Lung (tissue), 13 donors: ENCODE results near the gene PKN3. TPM values are rescaled to one million over a fixed set of nuclear protein-coding genes. Genes with fewer than 3 reads are reported as not detected.

Experiments used
- ATAC-seq: fragments of 200-7000 bp; cut with Tn5 transposase; one replicate; pipeline ENCODE4 v1.9.1; 2020; ENCODE audit warnings: moderate number of reproducible peaks; ENCODE audit not compliant: insufficient read depth, low FRiP score
- DNase-seq, 3 donors: peaks; one replicate each; pipeline ENCODE4 v3.0.0-alpha.2; 2013 to 2017
- H3K27ac ChIP-seq, 2 donors: one replicate each; pipeline ENCODE4 v1.5.1; 2013; ENCODE audit warnings: mild to moderate bottlenecking in 2 of 2, moderate library complexity in 2 of 2, control low read depth in 1 of 2, inconsistent platforms in 1 of 2, low read depth in 1 of 2, low read length in 1 of 2
- H3K27me3 ChIP-seq, 3 donors: one replicate each; pipeline ENCODE4 v1.5.1; 2013; ENCODE audit warnings: low read length in 2 of 3; ENCODE audit not compliant: control insufficient read depth in 3 of 3, insufficient read depth in 3 of 3
- H3K36me3 ChIP-seq, 4 donors: one replicate each; pipeline ENCODE4 v1.5.1; 2013; ENCODE audit warnings: low read length in 4 of 4, mild to moderate bottlenecking in 1 of 4, moderate library complexity in 1 of 4; ENCODE audit not compliant: control insufficient read depth in 4 of 4, insufficient read depth in 4 of 4
- H3K4me1 ChIP-seq, 5 donors: one replicate each; pipeline ENCODE4 v1.5.1; 2013; ENCODE audit warnings: low read length in 5 of 5, mild to moderate bottlenecking in 2 of 5, moderate library complexity in 1 of 5; ENCODE audit not compliant: control insufficient read depth in 5 of 5, insufficient read depth in 5 of 5
- H3K4me3 ChIP-seq: one replicate; pipeline ENCODE4 v1.5.1; 2013; ENCODE audit warnings: mild to moderate bottlenecking, control low read depth, moderate library complexity
- H3K9ac ChIP-seq, 2 donors: one replicate each; pipeline ENCODE4 v1.5.1; 2013; ENCODE audit warnings: low read length in 2 of 2, control low read depth in 1 of 2; ENCODE audit not compliant: insufficient read depth in 1 of 2
- H3K9me3 ChIP-seq, 4 donors: one replicate each; pipeline ENCODE4 v1.5.1; 2013; ENCODE audit warnings: low read length in 3 of 4, mild to moderate bottlenecking in 1 of 4, moderate library complexity in 1 of 4; ENCODE audit not compliant: control insufficient read depth in 4 of 4, insufficient read depth in 3 of 4
- CTCF ChIP-seq: IDR thresholded peaks from 2 replicates; pipeline ENCODE4 v1.5.1; 2012; ENCODE audit warnings: mild to moderate bottlenecking; ENCODE audit errors: control extremely low read depth, extremely low read depth
- WGBS, 2 donors: extraction: QIAGEN DNeasy Blood & Tissue Kit; methylation state at CpG; one replicate each; pipeline ENCODE4 v1.1.7; 2013; 5-methylcytosine and 5-hydroxymethylcytosine counted together
- polyA plus RNA-seq, 2 donors: library from polyadenylated mRNA; stranded (reverse); fragments of 200-250 nt; gene quantifications; one replicate each; pipeline ENCODE4 v1.2.1, GENCODE V29; 2013
- small RNA-seq: library from RNA; depleted of rRNA; stranded (forward); fragments of <200 nt; gene quantifications from one replicate; pipeline ENCODE3, GENCODE V24; 2014; ENCODE audit warnings: low replicate concordance
- total RNA-seq, 2 donors: library from RNA; depleted of rRNA in 1 of 2; stranded (reverse); fragments of >200 nt in 1 of 2; gene quantifications; one replicate each; pipeline ENCODE4 v1.2.1, GENCODE V29; 2014 to 2021
- donor health status: control.
- donor health status: control.
- donor health status: Bipolar disorder and iron deficiency.
- donor health status: healthy.
- donor health status: DM: yes; HTN: yes; CAD: no.

Gene PKN3
- total and polyA plus RNA-seq, 4 donors: 4.1 to 19.3 (median 10.8) TPM

- no peak for DNase-seq
- Histone ChIP-seq H3K4me3 (no peak overlapping the region), H3K36me3 (peaks cover 0 to 8% (median 1%) of the 10 kb centered on the region in 4 donors), H3K27ac (peak overlapping the region in 1 of 2 donors; percentile 33), H3K27me3 (no peaks in the 10 kb centered on the region), H3K9me3 (no peaks in the 10 kb centered on the region), H3K4me1 (peaks cover 0 to 7% (median 0%) of the 10 kb centered on the region in 5 donors), H3K9ac (no peak overlapping the region)
- TF ChIP-seq CTCF: no peak
- 81 to 83% methylated on average over 6 of the region's 6 CpGs for WGBS, 2 donors
- ATAC-seq: no peak
Measured at GRCh38 chr9:128764361-128764760, 62.1 kb downstream of the PKN3 start.

- 77 to 82% methylated on average over 3 of the region's 3 CpGs for WGBS, 2 donors
- no peak for ATAC-seq
- H3K36me3 ChIP-seq: peaks cover 0 to 8% (median 1%) of the 10 kb centered on the region in 4 donors
- DNase-seq: no peak
- peaks cover 0 to 7% (median 2%) of the 10 kb centered on the region in 5 donors for H3K4me1 ChIP-seq
- H3K4me3 ChIP-seq: no peak overlapping the region
- H3K27ac ChIP-seq: no peak overlapping the region
- H3K9me3 ChIP-seq: no peaks in the 10 kb centered on the region
- TF ChIP-seq CTCF: no peak
- no peak overlapping the region for H3K9ac ChIP-seq
- H3K27me3 ChIP-seq: no peaks in the 10 kb centered on the region
Measured at GRCh38 chr9:128765499-128765898, 63.2 kb downstream of the PKN3 start.

- H3K4me1 ChIP-seq: peaks cover 3 to 8% (median 7%) of the 10 kb centered on the region in 5 donors
- no peaks in the 10 kb centered on the region for H3K9me3 ChIP-seq
- H3K36me3 ChIP-seq: peaks cover 0 to 8% (median 0%) of the 10 kb centered on the region in 4 donors
- WGBS, 2 donors: 86 to 87% methylated on average over 6 of the region's 6 CpGs
- H3K27ac ChIP-seq: no peak overlapping the region
- no peak overlapping the region for H3K4me3 ChIP-seq
- no peaks in the 10 kb centered on the region for H3K27me3 ChIP-seq
- DNase-seq: no peak
- TF ChIP-seq CTCF: no peak
- no peak overlapping the region for H3K9ac ChIP-seq
- ATAC-seq: no peak
Measured at GRCh38 chr9:128768606-128769005, 66.3 kb downstream of the PKN3 start.

Small RNAs within 50 kb of the gene (small RNA-seq; reads per million reads assigned to genes)
- gene RF00017 (not detected), gene RN7SL560P (not detected)

Other genes with a start within 250 kb of the PKN3 start
- 10 to 100 TPM; 31.3 to 34.4 TPM for gene ODF2, start 246.5 kb upstream of the PKN3 start, total RNA-seq
- 10 to 100 TPM; 13.4 to 21.4 TPM for gene ODF2, start 246.5 kb upstream of the PKN3 start, polyA plus RNA-seq
- gene GLE1, start 197.8 kb upstream of the PKN3 start, total RNA-seq: 10 to 100 TPM; 22.8 to 24.7 TPM
- gene GLE1, start 197.8 kb upstream of the PKN3 start, polyA plus RNA-seq: 10 to 100 TPM; 11.3 to 19.4 TPM
- 100 to 1,000 TPM; 328 to 438 TPM for gene SPTAN1, start 149.9 kb upstream of the PKN3 start, total RNA-seq
- 100 to 1,000 TPM in 1 of 2 donors, 10 to 100 TPM in 1; 70.0 to 145 TPM for gene SPTAN1, start 149.9 kb upstream of the PKN3 start, polyA plus RNA-seq
- gene DYNC2I2, start 45.7 kb upstream of the PKN3 start, total RNA-seq: 10 to 100 TPM; 32.5 to 84.8 TPM
- 10 to 100 TPM; 47.2 to 84.7 TPM for gene DYNC2I2, start 45.7 kb upstream of the PKN3 start, polyA plus RNA-seq
- gene SET, start 13.3 kb upstream of the PKN3 start, total RNA-seq: 100 to 1,000 TPM; 232 to 364 TPM
- 100 to 1,000 TPM in 1 of 2 donors, 10 to 100 TPM in 1; 98.0 to 146 TPM for gene SET, start 13.3 kb upstream of the PKN3 start, polyA plus RNA-seq
- 10 to 100 TPM; 22.6 to 49.5 TPM for gene ZDHHC12, start 21.6 kb downstream of the PKN3 start, total RNA-seq
- gene ZDHHC12, start 21.6 kb downstream of the PKN3 start, polyA plus RNA-seq: 100 to 1,000 TPM in 1 of 2 donors, 10 to 100 TPM in 1; 77.4 to 103 TPM
- gene ZER1, start 69.4 kb downstream of the PKN3 start, total RNA-seq: 10 to 100 TPM; 36.5 to 39.0 TPM
- 10 to 100 TPM; 17.6 to 20.2 TPM for gene ZER1, start 69.4 kb downstream of the PKN3 start, polyA plus RNA-seq
- gene TBC1D13, start 84.8 kb downstream of the PKN3 start, total RNA-seq: 10 to 100 TPM in 1 of 2 donors, 1 to 10 TPM in 1; 9.7 to 27.7 TPM
- gene TBC1D13, start 84.8 kb downstream of the PKN3 start, polyA plus RNA-seq: 10 to 100 TPM; 14.0 to 14.3 TPM
- 10 to 100 TPM in 1 of 2 donors, 1 to 10 TPM in 1; 5.6 to 36.6 TPM for gene ENDOG, start 116.0 kb downstream of the PKN3 start, total RNA-seq
- gene ENDOG, start 116.0 kb downstream of the PKN3 start, polyA plus RNA-seq: 10 to 100 TPM; 21.2 to 34.2 TPM
- gene SPOUT1, start 127.3 kb downstream of the PKN3 start, total RNA-seq: 10 to 100 TPM; 26.1 to 50.0 TPM
- gene SPOUT1, start 127.3 kb downstream of the PKN3 start, polyA plus RNA-seq: 10 to 100 TPM; 23.7 to 32.0 TPM
- gene KYAT1, start 179.4 kb downstream of the PKN3 start, total RNA-seq: 1 to 10 TPM; 4.6 to 7.7 TPM
- 1 to 10 TPM; 4.5 to 5.0 TPM for gene KYAT1, start 179.4 kb downstream of the PKN3 start, polyA plus RNA-seq
- 10 to 100 TPM; 30.4 to 60.8 TPM for gene LRRC8A, start 179.6 kb downstream of the PKN3 start, total RNA-seq
- gene LRRC8A, start 179.6 kb downstream of the PKN3 start, polyA plus RNA-seq: 10 to 100 TPM; 26.6 to 66.9 TPM
- gene PHYHD1, start 218.5 kb downstream of the PKN3 start, total RNA-seq: 10 to 100 TPM; 25.5 to 66.5 TPM
- gene PHYHD1, start 218.5 kb downstream of the PKN3 start, polyA plus RNA-seq: 10 to 100 TPM; 21.4 to 86.3 TPM
- 10 to 100 TPM; 10.6 to 17.9 TPM for gene DOLK, start 245.1 kb downstream of the PKN3 start, total RNA-seq
- 10 to 100 TPM in 1 of 2 donors, 1 to 10 TPM in 1; 9.6 to 19.1 TPM for gene DOLK, start 245.1 kb downstream of the PKN3 start, polyA plus RNA-seq
- gene NUP188, start 245.2 kb downstream of the PKN3 start, total RNA-seq: 10 to 100 TPM; 39.3 to 48.5 TPM
- gene NUP188, start 245.2 kb downstream of the PKN3 start, polyA plus RNA-seq: 10 to 100 TPM; 17.0 to 24.9 TPM